SKM-1 treated with dmso at 0.1 percent for 144 hours (cell line): ENCODE data around the gene CD79A.

Experiments used
- DNase-seq: peaks from one replicate; lab custom pipeline; 2025; ENCODE audit not compliant: unreplicated experiment; lab: John Stamatoyannopoulos, UW

Gene CD79A

GRCh38 chr19:41917676-41918075 lies 40.6 kb downstream of the CD79A start:
- no peak for DNase-seq

DNA sequence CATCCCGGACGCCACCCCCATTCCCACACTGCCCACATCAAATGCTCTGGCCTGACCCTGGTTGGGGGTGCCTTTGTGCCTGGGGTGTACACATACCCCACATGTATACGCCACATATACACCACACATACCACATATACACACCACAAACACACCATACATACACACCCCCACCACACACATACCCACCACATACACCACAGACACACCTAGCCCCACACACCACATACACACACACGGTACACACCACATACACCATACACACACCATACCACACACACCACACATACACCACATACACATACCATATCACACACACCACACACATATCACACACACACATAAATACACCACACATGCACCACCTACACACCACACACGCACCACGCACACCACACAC lies 41.0 kb downstream of the CD79A start:
- DNase-seq = no peak

DNA sequence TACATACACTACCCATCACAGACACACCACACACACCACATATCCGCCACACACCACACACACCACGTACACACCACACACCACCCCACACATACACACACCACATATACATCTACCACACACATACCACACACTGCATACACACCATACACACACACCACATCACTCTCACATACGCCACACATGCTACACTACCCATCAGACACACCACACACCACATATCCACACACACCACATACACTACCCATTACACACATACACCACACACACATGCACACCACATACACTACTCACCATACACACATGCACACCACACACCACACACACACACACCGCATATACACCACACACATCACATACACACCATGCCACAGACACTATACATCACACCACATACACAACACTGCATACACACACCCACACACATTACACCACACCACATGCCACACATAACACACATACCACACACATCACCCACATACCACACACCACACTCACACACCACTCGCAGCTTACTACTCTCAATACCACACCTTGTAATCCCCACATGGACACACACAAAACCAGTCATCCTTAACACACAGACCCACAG lies 41.7 kb downstream of the CD79A start:
- DNase-seq = no peak

DNA sequence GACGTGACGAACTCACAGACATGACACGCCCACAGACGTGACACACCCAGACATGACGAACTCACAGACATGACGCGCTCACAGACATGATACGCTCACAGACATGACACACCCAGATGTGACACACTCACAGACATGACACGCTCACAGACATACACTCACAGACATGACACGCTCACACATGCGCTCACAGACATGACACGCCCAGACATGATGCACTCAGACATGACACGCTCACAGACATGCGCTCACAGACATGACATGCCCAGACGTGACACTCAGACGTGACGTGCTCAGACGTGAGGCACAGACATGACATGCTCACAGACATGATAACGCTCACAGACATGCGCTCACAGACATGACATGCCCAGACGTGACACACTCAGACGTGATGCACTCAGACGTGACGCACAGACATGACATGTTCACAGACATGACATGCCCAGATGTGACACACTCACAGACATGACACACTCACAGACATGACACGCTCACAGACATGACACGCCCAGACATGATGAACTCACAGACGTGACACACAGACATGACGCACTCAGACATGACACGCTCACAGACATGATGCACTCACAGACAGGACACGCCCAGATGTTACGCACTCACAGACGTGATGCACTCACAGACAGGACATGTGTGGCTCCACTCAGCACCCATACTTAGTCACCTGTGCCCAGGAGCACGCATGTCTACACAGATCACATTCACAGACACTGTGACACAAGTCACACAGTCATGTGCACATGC lies 43.1 kb downstream of the CD79A start:
- DNase-seq = no peak

DNA sequence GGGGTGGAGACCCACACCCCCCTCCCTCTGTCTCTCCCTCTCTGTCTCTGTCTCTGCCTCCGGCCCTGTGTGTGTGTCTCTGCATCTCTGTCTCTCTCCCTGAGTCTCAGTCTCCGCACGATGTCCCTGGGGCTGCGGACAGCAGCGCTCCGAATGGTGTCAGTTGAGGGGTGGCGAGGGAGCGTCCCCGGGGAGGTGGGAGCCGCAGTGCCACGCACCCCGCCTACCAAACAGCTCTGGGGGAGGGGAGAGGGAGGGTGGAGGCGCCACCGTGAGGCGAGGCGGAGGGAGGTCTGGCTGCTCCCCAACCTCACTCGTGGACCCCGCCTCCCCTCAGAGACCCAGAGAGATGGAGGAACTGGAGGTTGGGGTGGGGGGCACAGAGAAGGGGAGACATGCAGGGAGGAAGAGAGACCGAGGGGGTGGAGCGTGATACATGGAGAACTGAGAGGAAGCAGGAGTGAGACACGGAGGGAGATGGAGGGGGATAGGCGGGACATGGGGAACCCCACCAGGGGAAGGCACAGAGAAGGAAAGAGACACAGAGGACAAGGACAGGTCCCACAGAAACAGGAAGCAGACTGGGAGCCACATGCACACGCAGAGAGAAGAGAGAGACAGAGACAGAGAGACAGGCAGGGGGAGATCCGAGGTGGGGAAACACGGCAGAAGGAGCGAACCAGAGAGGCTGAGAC lies 44.0 kb downstream of the CD79A start:
- DNase-seq = no peak

- no peak for DNase-seq
Measured at GRCh38 chr19:41921577-41922576, 44.8 kb downstream of the CD79A start.

DNA sequence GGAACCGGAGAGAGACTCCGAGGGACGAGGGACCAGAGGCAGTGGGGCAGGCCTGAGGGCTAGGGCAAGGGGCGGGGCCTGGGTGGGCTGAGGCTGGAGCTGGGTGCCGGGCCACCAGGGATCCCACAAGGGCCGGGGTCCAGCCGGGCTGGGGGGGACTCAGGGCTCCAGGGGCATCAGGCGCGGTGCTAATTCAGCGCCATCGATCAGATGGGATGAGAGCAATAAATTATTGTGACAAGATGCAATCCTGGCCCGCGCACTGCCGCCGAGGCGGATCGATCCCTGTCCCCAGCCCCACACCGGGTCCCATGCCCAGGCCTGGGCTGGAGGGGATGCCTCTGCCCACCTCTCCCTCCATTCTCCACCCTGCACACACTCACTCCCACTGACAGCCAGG lies 45.5 kb downstream of the CD79A start:
- no peak for DNase-seq

DNA sequence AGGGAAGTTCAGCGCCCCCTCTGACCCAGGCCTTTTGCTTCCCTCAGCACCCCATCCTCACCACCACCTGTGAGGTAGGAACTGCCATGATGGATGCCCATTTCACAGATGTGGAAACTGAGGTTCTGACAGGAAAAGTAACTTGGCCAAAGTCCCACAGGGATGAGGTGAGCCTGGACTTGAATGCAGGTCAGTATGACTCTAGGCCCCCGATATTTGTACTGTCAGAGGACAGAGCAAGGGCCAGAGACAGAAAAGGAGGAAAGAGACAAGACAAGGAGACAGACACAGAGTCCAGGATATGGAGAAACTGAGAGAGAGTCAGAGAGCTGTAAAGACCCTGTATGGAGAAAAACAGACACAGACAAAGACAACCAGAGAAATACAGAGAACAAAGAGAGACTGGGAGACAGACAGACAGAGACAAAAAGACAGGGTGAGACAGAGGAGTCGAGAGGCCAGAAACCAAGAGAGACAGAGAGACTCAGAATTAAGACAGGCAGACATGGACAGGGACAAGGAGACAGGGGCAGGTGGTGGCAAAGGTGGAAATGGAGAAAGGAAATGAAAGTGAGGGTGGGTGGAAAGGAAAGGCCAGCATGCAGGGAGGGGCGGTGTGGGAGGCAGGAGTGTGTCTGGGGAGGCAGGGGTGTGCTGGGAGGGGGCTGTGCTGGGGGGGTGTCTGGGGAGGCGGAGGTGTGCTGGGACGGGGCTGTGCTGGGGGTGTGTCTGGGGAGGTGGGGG lies 46.1 kb downstream of the CD79A start:
- no peak for DNase-seq

- DNase-seq = no peak
Measured at GRCh38 chr19:41924151-41925145, 47.4 kb downstream of the CD79A start.

DNA sequence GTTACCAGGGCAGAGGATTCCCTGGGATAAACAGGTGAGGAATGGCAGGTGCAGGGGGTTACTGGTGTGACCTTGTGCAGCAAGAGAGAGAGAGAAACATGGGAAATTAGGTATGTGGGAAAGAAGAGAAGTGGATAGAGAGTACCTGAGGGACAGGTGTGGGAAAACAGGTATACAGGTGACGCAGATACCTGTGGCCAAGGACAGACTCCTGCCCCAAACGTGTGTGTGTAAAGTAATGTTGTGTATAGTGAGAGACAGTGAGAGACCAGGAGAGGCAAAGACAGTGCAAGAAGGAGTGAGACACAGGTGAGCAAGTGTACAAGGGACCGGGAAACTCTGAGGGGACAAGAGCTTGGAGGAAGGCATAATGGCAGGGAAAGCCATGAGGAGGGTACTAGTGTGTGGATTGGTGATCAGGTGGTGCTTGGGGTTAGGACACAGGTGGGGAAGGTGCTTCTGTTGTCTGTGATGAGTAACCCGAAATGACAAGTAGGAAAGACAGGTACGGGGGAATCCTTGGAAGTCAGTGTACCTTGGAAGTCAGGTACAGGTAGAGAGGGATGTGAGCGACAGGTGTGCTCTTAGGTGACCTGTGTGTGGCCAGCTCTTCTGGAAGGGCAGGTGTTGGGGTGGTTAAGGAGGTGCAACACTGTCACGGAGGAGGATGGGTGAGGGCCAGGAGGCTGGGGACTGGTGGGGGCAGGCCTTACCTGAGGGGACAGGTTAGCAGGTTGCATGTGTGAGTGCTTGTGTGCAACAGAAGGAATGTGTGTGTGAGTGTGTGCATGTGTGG lies 48.3 kb downstream of the CD79A start:
- DNase-seq = no peak

- no peak for DNase-seq
Measured at GRCh38 chr19:41926028-41926762, 49.1 kb downstream of the CD79A start.

- no peak for DNase-seq
Measured at GRCh38 chr19:41926763-41927496, 49.9 kb downstream of the CD79A start.

- no peak for DNase-seq
Measured at GRCh38 chr19:41927497-41928192, 50.6 kb downstream of the CD79A start.

DNA sequence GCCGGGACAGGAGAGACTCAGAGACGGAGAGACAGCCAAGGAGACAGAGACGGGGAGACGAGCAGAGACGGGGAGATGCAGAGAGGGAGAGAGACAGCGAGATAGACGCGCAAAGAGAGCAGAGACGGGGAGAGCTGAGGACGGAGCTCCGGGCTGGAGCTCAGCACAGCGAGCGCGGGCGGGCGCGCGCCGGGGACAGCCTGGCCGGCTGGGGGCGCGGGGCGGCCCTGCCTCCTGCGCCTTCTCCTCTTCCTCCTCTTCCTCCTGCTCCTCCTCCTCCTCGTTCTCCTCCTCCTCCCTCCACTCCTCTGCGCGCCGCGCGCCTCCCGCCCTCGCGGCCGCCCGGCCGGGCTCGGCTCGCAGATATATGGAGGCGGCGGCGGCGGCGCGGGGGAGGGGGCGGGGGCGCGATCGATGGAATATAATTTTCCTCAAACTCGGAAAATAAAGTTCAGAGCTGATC lies 51.2 kb downstream of the CD79A start, which contains the start of gene ERFL:
TSS of gene ERFL (minus strand) at position 229 of the 463 bp plus-strand sequence. CDS start 15,530 bp downstream, outside the sequence.
- peak; percentile 52 for DNase-seq

DNA sequence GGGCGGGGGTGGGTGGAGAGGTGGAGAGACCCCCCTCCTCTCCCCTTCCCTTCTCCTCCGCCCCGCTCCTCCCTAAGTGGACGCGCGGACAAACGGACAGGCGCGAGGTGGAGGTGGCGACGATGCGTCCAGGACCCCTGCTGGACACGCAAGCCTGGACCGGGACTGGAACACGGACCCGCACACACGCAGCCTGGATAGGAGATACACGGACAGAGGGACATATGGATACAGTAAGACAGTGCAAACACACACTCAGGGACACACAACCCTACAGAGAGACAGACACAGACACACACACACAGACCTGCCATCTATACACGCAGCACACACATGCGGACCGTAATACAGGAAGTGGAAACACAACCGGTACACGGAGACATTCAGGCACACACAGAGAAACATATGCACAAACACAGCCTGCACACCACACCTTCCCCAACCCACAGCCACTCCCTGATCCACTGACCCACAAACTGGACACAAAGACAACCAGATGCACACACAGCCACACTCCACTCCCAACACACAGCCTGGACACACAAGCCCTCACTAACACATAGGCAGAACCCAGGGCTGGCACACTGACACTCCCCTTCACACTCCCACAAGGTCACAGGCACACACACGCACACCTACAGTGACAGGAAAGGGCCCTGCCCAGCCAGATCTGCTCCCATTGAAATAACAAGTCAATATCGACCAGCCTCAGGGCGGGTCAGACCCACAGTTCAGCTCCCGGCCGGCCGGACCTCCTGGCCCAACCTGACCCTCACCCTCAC lies 51.9 kb downstream of the CD79A start:
- peak; percentile 28 for DNase-seq
